ENCODE results near the gene CPSF6.
A peak's percentile ranks its signal among the peaks of the same experiment; 100 is the strongest.
"Not testable (repeated sequence)": the region's sequence is repeated elsewhere in the genome, so short reads cannot be mapped to it uniquely, and the experiment has no call there.

The CPSF6 gene

DNA sequence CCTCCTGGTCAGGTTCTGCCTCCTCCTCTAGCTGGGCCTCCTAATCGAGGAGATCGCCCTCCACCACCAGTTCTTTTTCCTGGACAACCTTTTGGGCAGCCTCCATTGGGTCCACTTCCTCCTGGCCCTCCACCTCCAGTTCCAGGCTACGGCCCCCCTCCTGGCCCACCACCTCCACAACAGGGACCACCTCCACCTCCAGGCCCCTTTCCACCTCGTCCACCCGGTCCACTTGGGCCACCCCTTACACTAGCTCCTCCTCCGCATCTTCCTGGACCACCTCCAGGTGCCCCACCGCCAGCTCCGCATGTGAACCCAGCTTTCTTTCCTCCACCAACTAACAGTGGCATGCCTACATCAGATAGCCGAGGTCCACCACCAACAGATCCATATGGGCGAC, 19.3 kb downstream of the CPSF6 start:
- TF ChIP-seq, protein P1, sequence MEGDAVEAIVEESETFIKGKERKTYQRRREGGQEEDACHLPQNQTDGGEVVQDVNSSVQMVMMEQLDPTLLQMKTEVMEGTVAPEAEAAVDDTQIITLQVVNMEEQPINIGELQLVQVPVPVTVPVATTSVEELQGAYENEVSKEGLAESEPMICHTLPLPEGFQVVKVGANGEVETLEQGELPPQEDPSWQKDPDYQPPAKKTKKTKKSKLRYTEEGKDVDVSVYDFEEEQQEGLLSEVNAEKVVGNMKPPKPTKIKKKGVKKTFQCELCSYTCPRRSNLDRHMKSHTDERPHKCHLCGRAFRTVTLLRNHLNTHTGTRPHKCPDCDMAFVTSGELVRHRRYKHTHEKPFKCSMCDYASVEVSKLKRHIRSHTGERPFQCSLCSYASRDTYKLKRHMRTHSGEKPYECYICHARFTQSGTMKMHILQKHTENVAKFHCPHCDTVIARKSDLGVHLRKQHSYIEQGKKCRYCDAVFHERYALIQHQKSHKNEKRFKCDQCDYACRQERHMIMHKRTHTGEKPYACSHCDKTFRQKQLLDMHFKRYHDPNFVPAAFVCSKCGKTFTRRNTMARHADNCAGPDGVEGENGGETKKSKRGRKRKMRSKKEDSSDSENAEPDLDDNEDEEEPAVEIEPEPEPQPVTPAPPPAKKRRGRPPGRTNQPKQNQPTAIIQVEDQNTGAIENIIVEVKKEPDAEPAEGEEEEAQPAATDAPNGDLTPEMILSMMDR (IDR thresholded peaks at IDR 0.05; ENCODE audit: low read depth, low read length, missing control alignments), result no peak
- H3K4me3 ChIP-seq (replicated peaks; ENCODE audit: low read depth, low read length), result no peak overlapping the region
- DNase-seq (ENCODE audit: extremely low read depth, low read depth), result no peak

DNA sequence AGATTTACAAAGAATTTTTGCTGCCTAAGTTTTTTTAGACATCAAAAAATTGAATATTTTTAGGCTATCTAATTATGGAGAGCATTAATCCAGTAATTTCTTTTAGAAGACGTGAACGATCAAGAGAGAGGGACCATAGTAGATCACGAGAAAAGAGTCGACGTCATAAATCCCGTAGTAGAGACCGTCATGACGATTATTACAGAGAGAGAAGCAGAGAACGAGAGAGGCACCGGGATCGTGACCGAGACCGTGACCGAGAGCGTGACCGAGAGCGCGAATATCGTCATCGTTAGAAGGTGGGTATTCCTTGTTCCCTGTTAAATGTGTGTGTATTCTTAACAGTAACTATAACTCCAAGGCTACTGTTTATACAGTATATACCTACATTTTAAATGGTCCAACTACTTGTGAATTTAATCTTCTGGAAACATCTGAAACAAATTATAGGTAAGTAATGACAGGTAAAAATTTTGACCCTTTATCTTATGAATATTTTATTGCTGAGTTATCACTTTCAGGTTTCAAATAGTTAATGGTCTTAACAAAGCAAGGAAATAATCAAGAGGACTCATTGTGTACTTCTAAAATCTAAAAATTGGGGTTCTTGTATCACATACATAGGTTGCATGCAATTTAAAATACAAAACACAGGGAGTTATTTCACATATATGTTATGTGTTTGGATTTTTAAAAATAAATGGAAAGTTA, 23.1 kb downstream of the CPSF6 start:
- H3K4me3 ChIP-seq (replicated peaks; ENCODE audit: low read depth, low read length), result no peak overlapping the region
- DNase-seq (ENCODE audit: extremely low read depth, low read depth), result no peak
- TF ChIP-seq, protein P1 (IDR thresholded peaks at IDR 0.05; ENCODE audit: low read depth, low read length, missing control alignments), result no peak

DNA sequence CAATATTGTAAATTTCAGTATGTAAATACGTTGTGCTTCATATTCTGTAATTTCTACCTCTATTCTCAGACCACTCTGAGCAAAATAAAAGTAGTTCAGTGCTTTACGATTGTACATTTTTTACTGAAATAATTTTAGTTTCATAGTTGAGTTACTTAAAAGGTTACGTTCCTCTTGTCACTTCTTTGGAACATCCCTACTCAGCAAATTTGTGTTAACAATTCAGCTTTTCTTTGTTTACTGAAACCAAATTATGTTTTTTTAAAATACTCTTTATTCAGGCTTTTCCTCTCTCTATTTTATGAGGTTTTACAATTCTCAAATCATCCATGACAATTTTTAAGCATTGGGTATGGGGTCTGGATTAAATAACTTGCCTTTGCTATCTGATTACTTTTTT, 25.8 kb downstream of the CPSF6 start:
- no peak overlapping the region for H3K4me3 ChIP-seq (replicated peaks; ENCODE audit: low read depth, low read length)
- no peak for DNase-seq (ENCODE audit: extremely low read depth, low read depth)
- TF ChIP-seq, protein P1 (IDR thresholded peaks at IDR 0.05; ENCODE audit: low read depth, low read length, missing control alignments), result no peak

DNA sequence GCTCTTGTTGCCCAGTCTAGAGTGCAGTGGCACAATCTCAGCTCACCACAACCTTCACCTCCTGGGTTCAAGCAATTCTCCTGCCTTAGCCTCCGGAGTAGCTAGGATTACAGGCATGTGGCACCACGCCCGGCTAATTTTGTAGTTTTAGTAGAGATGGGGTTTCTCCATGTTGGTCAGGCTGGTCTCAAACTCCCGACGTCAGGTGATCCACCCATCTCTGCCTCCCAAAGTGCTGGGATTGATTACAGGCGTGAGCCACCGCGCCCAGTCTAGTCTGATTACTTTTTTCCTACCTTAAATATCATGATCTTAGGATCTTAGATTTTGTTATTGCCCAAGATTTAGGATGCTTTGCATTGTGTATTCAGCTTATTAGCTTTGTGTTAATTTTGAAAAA, 26.3 kb downstream of the CPSF6 start:
- not testable (repeated sequence) for DNase-seq (ENCODE audit: extremely low read depth, low read depth); H3K4me3 ChIP-seq (replicated peaks; ENCODE audit: low read depth, low read length)

DNA sequence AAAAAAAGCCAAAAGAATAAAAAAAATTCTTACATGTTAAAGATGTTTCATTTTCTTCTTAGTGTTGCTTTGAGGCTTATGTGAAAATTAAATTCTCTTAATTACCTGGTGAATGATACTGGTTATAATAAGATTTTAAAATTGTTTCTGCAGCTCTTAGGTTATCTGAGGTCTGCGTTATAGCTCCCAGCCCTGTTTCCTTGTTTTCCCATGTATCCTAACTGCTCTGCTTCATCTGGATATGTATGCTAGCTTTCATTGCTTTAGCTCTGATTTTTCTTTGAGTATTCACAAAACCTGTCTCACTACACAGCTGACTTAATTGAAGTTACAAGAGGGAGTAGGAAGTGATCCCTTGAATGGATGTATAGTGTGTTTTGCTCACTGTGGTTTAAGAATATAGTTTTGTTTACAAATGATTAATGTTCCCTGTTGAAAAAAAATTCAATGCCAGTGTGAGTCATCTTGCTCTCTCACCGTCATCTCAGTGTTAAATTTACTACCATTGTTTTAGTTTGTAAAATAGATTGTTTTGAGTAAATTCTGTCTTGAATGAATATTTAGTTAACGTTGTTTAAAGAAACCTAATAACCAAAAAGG, 26.8 kb downstream of the CPSF6 start:
- peak; percentile 37 for DNase-seq (ENCODE audit: extremely low read depth, low read depth)
- no peak overlapping the region for H3K4me3 ChIP-seq (replicated peaks; ENCODE audit: low read depth, low read length)
- TF ChIP-seq, protein P1 (IDR thresholded peaks at IDR 0.05; ENCODE audit: low read depth, low read length, missing control alignments), result no peak

DNA sequence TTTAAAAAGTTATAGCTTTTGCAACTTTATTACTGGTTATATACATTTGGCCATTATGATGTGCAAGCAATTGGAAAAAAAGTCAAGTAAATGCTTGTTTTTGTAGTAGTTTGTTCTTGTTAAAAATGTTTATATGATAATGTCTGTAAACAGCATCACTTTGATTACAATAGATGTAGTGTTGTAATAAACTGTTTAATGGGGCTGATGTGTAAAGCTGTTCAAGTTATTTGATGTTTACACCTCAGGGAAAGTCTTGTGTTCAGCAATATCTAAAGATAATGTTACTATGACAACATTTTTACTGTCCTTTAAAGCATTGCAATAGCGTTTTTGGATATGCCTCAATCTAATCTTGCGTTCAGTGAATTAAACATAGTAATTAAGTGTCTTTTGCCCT, 30.4 kb downstream of the CPSF6 start:
- no peak overlapping the region for H3K4me3 ChIP-seq (replicated peaks; ENCODE audit: low read depth, low read length)
- no peak for DNase-seq (ENCODE audit: extremely low read depth, low read depth)
- TF ChIP-seq, protein P1 (IDR thresholded peaks at IDR 0.05; ENCODE audit: low read depth, low read length, missing control alignments), result no peak

DNA sequence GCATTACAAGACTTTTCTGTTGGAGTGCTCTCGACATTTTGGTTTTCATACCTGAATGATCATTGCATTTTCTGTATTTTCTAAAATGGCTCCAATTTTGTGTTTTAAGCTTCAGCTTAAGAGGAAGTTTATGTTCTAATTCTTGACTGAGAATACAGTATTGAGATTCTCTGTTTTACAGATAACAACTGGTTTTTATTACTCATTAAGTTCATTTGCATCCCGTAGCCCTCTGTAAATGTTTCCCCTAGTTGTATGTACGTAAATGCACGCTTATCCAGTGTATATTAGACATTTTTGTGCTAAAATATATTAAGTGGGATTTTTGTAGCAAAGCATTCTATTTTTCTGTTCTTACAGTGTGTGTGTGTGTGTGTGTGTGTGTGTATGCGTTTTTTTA, 33.1 kb downstream of the CPSF6 start:
- DNase-seq (ENCODE audit: extremely low read depth, low read depth), result no peak
- TF ChIP-seq, protein P1 (IDR thresholded peaks at IDR 0.05; ENCODE audit: low read depth, low read length, missing control alignments), result no peak
- H3K4me3 ChIP-seq (replicated peaks; ENCODE audit: low read depth, low read length), result no peak overlapping the region
